Activated CD4-positive, alpha-beta T cell treated with anti-CD3 and anti-CD28 coated beads for 36 hours (primary cell): Measurements from ENCODE around the gene COL5A1. TPM values are rescaled to one million over a fixed set of nuclear protein-coding genes. Genes with fewer than 3 reads are reported as not detected.
"Not testable (repeated sequence)": the region's sequence is repeated elsewhere in the genome, so short reads cannot be mapped to it uniquely, and the experiment has no call there.

Experiments used
- ATAC-seq: fragments of 200-7000 bp; cut with Tn5 transposase; one replicate; pipeline ENCODE4 v1.10.0; 2021; ENCODE audit warnings: mild to moderate bottlenecking, moderate library complexity
- CTCF ChIA-PET: fragments of 350-600 bp; sonication (Branson Sonifier 250); formaldehyde crosslinking; loops from one replicate; lab custom pipeline; 2021; ENCODE audit warnings: antibody characterized with exemption; lab: Charles Lee
- POLR2A ChIA-PET: fragments of 350-600 bp; sonication (Branson Sonifier 250); formaldehyde crosslinking; loops from one replicate; lab custom pipeline; 2021; ENCODE audit warnings: antibody characterized with exemption, inconsistent platforms; lab: Charles Lee
- DNase-seq: peaks from one replicate; pipeline ENCODE4 v3.0.0-alpha.2; 2020
- H3K27ac Mint-ChIP-seq: one replicate; pipeline ENCODE4 v1.8.0; 2021; ENCODE audit warnings: mixed read lengths
- H3K27me3 Mint-ChIP-seq: one replicate; pipeline ENCODE4 v1.8.0; 2021; ENCODE audit warnings: mixed read lengths
- H3K36me3 Mint-ChIP-seq: one replicate; pipeline ENCODE4 v1.8.0; 2021; ENCODE audit warnings: low read depth, mixed read lengths
- H3K4me1 Mint-ChIP-seq: one replicate; pipeline ENCODE4 v1.8.0; 2021; ENCODE audit warnings: mixed read lengths
- H3K4me3 Mint-ChIP-seq: one replicate; pipeline ENCODE4 v1.8.0; 2021; ENCODE audit warnings: mild to moderate bottlenecking, moderate library complexity, mixed read lengths
- H3K9me3 Mint-ChIP-seq: one replicate; pipeline ENCODE4 v1.8.0; 2021; ENCODE audit warnings: low read depth, mixed read lengths
- intact Hi-C, 2 experiments: fragments of 100-400 bp; cut with DNase I in 1 of 2; cut with micrococcal nuclease in 1 of 2; formaldehyde crosslinking; loops; one replicate each; pipeline versions ENCODE4 v1.14.2 to v1.15.1; 2022 to 2024; cut with DNase I, micrococcal nuclease
- total RNA-seq, 2 experiments: library from RNA; stranded (reverse); gene quantifications; one replicate each; pipeline ENCODE4 v1.2.3, GENCODE V29; 2021

The COL5A1 gene
- total RNA-seq, 2 experiments from 2014 or later, result 0.07 to 0.16 TPM

DNA sequence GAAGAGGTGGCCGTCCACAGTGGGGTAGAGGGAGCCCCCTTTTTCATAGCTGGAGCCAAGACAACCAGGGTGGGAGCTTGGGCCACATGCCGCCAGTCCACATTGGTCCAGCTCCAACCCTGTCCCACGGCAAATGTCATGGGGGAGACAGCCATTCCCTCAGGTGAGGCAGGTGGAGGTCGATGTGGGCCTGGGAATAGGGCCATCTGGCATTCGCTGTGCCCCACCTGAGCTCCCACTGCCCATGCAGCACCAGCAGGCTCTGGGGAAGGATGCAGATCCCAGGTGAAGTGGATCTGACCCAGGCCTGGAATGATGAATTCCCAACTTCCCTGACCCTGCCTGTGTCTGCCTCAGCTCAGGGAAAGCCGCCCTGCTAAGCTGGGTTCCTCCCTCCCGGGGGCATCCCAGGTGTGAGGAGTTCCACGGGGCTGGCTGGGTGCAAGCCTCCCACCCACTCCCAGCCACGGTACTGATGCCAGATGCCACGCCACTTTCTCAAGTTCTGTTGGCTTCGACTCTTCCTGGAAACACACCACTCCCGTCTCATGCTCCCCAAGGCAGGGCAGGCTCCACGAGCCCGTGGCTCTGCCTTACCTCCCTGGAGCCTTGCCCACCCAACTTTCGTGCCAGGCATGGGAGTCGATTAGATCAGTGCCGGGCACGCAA lies 213.8 kb downstream of the COL5A1 start:
- Mint-ChIP-seq H3K27ac (no peak overlapping the region), H3K4me3 (no peak overlapping the region), H3K4me1 (peaks cover 17% of the 10 kb centered on the region), H3K27me3 (peaks cover 22% of the 10 kb centered on the region), H3K36me3 (no peaks in the 10 kb centered on the region), H3K9me3 (peaks cover 5% of the 10 kb centered on the region)
- ChIA-PET CTCF (no interaction called here), POLR2A (no interaction called here)
- intact Hi-C loops, result loop anchor here in 1 of 2 experiments (10.0 kb wide), 1 partner anchor 681 kb away; no protein-coding TSS in a partner anchor
- no peak for ATAC-seq
- no peak for DNase-seq

DNA sequence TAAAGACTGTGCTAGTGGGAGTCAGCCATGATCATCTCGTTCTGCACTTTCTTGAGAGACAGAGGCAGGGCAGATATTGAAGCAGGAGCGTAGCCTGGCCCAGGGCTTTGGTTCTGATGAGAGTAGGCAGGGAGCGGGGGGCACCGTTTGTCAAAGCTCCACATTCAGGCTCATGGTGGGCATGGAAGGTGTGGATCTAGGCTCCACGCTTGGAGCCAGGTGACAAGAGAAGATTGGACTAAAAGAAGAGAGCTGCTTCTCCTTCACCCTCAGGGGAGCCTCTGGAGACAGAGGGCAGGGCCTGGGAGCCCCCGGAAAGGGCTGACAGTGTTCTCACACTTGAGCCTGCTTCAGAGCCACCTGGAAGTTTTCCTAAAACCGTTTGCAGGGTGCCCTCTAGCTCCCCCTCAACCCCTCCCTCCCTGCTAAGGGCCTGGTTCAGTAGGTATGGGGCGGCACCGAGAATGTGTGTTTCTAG lies 214.3 kb downstream of the COL5A1 start:
- H3K27me3 Mint-ChIP-seq, result peaks cover 25% of the 10 kb centered on the region
- intact Hi-C loops, result loop anchor here in 1 of 2 experiments (10.0 kb wide), 1 partner anchor 681 kb away; no protein-coding TSS in a partner anchor
- peaks cover 17% of the 10 kb centered on the region for H3K4me1 Mint-ChIP-seq
- H3K4me3 Mint-ChIP-seq, result no peak overlapping the region
- no peak overlapping the region for H3K27ac Mint-ChIP-seq
- ChIA-PET POLR2A (no interaction called here), CTCF (no interaction called here)
- ATAC-seq (no peak), DNase-seq (no peak)
- no peaks in the 10 kb centered on the region for H3K36me3 Mint-ChIP-seq
- peaks cover 5% of the 10 kb centered on the region for H3K9me3 Mint-ChIP-seq

DNA sequence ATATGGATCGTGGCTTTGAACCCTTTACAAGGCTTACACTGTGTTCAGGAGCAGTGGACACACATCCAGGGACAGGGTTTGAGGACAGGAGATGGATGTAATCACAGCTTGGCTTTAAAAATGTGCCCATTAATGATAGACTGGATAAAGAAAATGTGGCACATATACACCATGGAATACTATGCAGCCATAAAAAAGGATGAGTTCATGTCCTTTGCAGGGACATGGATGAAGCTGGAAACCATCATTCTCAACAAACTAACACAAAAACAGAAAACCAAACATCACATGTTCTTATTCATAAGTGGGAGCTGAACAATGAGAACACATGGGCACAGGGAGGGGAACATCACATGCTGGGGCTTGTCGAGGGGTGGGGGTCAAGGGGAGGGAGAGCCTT lies 215.8 kb downstream of the COL5A1 start:
- H3K4me3 Mint-ChIP-seq, ATAC-seq, H3K36me3 Mint-ChIP-seq, POLR2A ChIA-PET, H3K9me3 Mint-ChIP-seq, H3K27ac Mint-ChIP-seq, DNase-seq: not testable (repeated sequence)
- Mint-ChIP-seq H3K4me1 (peaks cover 17% of the 10 kb centered on the region), H3K27me3 (peaks cover 25% of the 10 kb centered on the region)
- CTCF ChIA-PET, result interaction anchor here (0.9 to 1.7 kb wide), 2 partner anchors 17 to 160 kb away, joined by 3 to 7 read pairs; no protein-coding TSS in a partner anchor
- intact Hi-C loops, result loop anchor here in 1 of 2 experiments (10.0 kb wide), 1 partner anchor 683 kb away; no protein-coding TSS in a partner anchor

DNA sequence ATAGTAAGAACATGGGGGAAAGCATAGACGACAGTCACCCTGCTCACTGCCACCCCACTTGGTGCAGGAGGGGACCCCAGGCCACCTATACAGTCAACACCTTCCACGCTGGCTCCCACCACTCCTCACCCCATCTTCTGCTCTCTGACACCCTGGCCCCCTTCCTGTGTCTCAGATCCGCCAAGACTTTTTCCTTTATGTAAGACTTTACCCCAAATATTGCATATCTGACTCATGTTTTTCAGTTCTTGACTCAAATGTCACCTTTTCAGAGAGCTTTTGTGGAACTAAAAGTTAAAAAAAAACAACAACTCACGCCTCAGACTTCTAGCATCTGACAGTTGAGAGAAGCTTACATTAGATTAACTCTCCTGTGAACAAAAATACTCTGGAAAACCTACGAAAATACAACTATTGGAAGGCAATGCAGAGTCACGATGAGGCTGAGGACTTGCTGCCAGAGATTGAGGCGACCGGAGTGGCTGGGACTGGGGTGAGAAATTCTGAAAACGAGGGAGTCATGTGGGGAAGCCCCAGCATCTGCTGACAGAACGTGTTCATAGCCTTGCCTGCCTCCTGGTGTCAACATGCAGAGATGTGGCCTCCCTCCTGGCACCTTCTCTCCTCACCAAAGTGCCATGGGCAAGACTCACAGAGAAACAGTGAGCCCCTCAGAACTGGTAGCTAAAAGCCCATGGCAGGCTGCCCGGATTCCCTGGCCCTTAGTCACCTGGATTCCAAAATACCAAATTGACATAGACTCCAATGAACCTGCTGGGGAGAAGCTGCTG lies 216.6 kb downstream of the COL5A1 start:
- ChIA-PET POLR2A (no interaction called here), CTCF (interaction anchor here (0.7 to 1.7 kb wide), 4 partner anchors 18 to 161 kb away, joined by 3 to 7 read pairs (median 4); no protein-coding TSS in a partner anchor)
- Mint-ChIP-seq H3K36me3 (no peaks in the 10 kb centered on the region), H3K9me3 (peaks cover 5% of the 10 kb centered on the region), H3K27me3 (peaks cover 25% of the 10 kb centered on the region), H3K27ac (peak overlapping the region; percentile 89), H3K4me1 (peaks cover 17% of the 10 kb centered on the region), H3K4me3 (peak overlapping the region; percentile 19)
- peak; percentile 97 for ATAC-seq
- intact Hi-C loops, result loop anchor here (1.0 to 10.0 kb wide), 5 partner anchors 76 to 683 kb away; no protein-coding TSS in a partner anchor
- DNase-seq, result peak; percentile 82

DNA sequence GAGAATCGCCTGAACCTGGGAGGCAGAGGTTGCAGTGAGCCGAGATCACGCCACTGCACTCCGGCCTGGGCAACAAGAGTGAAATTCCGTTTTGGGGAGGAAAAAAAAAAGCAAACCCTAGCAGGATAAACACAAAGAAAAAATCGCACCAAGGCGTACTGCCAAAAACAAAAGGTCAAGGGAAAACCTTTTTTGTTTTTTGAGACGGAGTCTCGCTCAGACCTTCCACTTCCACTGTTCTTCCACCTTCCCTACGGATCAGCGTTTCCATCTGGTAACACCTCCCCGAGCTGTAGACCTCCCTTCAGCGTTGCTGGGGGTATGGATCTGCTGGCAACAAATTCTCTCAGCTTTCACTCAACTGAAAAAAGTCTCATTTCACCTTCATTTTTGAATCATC lies 218.9 kb downstream of the COL5A1 start:
- ATAC-seq (no peak), DNase-seq (no peak)
- Mint-ChIP-seq H3K27me3 (peaks cover 20% of the 10 kb centered on the region), H3K4me3 (no peak overlapping the region), H3K9me3 (peaks cover 5% of the 10 kb centered on the region), H3K4me1 (peaks cover 17% of the 10 kb centered on the region), H3K27ac (no peak overlapping the region), H3K36me3 (no peaks in the 10 kb centered on the region)
- ChIA-PET CTCF (interaction anchor here (0.9 kb wide), 1 partner anchor 14 kb away, joined by 3 read pairs; no protein-coding TSS in a partner anchor), POLR2A (no interaction called here)
- intact Hi-C loops, result no loop called here

DNA sequence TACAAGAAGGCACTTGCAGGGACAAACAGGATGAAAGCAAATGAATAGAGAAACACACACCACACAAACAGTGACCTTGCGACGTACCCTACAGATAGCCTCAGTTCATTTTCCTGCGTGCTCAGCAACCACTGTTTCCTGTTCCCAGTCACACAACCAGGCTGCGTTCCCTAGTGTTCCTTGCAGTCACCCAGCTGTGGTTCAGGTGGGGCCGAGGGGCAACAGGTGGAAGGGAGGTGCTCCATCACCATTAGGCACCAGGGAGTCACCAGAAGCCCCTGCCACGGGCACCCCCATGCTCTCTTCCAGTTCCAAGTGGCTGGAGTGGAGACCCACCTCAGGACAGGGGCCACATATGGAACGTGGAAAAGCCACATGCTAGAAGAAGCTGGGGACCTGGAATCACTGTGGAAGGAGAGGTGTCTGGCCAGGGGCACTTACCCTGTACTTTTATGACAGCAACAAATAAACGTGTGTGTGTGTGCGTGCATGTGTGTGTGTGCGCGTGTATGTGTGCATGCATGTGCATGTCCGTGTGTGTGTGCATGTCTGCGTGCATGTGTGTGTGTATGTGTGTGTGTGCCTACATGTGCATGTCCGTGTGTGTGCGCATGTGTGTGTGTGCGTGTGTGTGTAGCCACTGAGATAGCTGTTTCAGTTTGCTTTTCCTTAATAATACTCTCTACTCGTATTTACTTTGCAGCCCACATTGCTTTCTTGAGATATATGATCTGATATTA lies 220.2 kb downstream of the COL5A1 start:
- H3K27ac Mint-ChIP-seq, result no peak overlapping the region
- no peak for ATAC-seq
- H3K36me3 Mint-ChIP-seq, result no peaks in the 10 kb centered on the region
- ChIA-PET CTCF (no interaction called here), POLR2A (no interaction called here)
- H3K9me3 Mint-ChIP-seq, result peaks cover 5% of the 10 kb centered on the region
- intact Hi-C loops, result no loop called here
- DNase-seq, result no peak
- H3K4me1 Mint-ChIP-seq, result peaks cover 17% of the 10 kb centered on the region
- H3K27me3 Mint-ChIP-seq, result peaks cover 16% of the 10 kb centered on the region
- H3K4me3 Mint-ChIP-seq, result no peak overlapping the region

DNA sequence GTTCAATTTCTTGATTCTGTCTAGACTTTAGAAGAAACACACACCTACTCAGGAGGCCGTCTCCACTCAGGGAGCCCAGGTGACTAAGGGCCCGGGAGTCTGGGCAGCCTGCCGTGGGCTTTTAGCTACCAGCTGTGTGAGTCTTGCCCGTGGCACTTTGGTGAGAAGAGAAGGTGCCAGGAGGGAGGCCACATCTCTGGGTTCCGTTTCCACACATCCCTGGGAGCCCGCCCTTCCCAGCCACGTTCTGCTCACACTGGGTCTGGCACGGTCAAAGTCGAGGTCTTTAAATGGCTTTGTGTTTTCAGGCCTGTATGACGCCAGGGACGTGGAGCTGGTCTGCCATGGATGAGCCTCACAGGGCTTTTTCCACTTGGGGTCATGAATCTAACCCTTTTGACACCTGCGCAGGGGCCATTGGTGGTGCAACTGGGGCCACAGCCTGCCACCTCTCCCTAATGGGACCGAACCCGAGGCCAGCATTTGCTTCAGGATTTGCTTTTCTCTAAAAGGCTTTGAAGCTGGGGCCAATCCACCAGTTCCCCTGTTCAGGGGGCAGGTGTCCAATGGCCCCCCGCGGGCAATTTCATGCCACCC lies 221.8 kb downstream of the COL5A1 start:
- H3K36me3 Mint-ChIP-seq, result no peaks in the 10 kb centered on the region
- peaks cover 8% of the 10 kb centered on the region for H3K27me3 Mint-ChIP-seq
- no peak overlapping the region for H3K27ac Mint-ChIP-seq
- no peak overlapping the region for H3K4me3 Mint-ChIP-seq
- H3K4me1 Mint-ChIP-seq, result peaks cover 3% of the 10 kb centered on the region
- ChIA-PET POLR2A (no interaction called here), CTCF (no interaction called here)
- DNase-seq (no peak), ATAC-seq (no peak)
- intact Hi-C loops, result no loop called here
- H3K9me3 Mint-ChIP-seq, result peaks cover 2% of the 10 kb centered on the region

DNA sequence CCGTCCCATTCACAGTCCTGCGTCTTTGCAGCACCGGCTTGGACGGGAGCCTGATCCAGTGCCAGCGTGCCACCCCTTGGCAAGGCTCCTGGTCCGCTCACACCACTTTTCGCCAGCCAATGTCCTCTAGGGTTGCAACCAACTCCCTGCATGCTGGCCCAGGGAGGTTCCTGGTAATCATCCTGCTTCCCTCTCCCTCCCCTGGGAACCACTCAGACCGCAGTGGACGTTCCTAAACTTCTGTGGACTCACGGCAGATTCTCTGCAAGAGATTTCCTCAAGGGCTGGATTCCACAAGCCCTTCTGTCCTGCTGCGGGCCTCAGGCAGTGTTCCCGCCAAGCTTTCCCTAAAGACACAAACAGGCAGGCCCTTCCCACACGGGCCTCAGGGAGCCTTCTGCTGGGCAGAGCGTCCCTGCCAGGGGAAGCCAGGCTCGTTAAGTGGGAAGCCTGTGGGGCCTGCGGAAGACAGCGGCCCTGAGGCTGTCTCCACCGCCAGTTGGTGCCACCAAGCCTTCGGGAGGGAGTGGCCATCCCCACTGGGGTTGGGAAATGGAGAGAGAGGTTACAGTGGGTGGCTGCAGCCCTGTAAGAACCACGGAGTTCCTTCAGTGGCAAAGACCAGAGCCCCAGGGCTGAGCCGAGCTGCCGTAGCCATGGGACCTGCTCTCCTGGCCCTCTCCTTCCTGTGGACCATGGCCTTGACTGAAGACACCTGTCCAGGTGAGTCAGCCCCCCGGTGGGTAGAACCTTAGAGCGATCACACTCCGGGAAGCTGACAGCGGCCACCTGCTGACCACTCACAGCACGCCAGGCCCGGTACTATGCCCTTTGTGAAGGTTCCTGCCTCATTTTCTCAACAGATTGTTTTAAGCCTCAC lies 222.6 kb downstream of the COL5A1 start:
- DNase-seq, result no peak
- peaks cover 5% of the 10 kb centered on the region for H3K27me3 Mint-ChIP-seq
- CTCF ChIA-PET, result no interaction called here

DNA sequence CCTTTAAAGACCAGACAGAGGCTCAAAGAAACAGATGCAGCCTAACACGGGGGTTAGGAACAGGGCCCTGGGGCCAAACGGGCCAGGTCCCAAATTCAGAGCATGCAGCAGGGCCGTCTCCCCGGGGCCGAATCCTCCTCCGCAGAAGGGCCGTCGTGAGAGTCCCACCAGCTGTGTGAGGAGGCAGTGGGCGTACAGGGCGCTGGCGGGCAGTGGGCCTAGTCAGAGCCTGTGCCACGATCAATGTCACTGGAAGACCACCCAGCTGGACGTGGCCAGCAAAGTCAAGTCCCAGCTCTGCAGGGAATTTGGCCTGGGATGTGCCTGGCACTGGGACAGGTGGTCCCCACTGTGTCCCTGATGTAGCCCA lies 223.2 kb downstream of the COL5A1 start:
- H3K9me3 Mint-ChIP-seq, result peaks cover 2% of the 10 kb centered on the region
- no peak overlapping the region for H3K4me3 Mint-ChIP-seq
- POLR2A ChIA-PET, result no interaction called here
- H3K27ac Mint-ChIP-seq, result no peak overlapping the region
- no peaks in the 10 kb centered on the region for H3K36me3 Mint-ChIP-seq
- H3K4me1 Mint-ChIP-seq, result no peaks in the 10 kb centered on the region
- CTCF ChIA-PET, result no interaction called here
- DNase-seq (no peak), ATAC-seq (no peak)
- peaks cover 5% of the 10 kb centered on the region for H3K27me3 Mint-ChIP-seq
- intact Hi-C loops, result no loop called here

More for the DNA sequence above, 222.6 kb downstream of the COL5A1 start:
- Mint-ChIP-seq H3K27ac (no peak overlapping the region), H3K36me3 (no peaks in the 10 kb centered on the region), H3K9me3 (peaks cover 2% of the 10 kb centered on the region), H3K4me1 (no peaks in the 10 kb centered on the region), H3K4me3 (no peak overlapping the region)
- ATAC-seq, result no peak
- intact Hi-C loops, result no loop called here
- POLR2A ChIA-PET, result no interaction called here

DNA sequence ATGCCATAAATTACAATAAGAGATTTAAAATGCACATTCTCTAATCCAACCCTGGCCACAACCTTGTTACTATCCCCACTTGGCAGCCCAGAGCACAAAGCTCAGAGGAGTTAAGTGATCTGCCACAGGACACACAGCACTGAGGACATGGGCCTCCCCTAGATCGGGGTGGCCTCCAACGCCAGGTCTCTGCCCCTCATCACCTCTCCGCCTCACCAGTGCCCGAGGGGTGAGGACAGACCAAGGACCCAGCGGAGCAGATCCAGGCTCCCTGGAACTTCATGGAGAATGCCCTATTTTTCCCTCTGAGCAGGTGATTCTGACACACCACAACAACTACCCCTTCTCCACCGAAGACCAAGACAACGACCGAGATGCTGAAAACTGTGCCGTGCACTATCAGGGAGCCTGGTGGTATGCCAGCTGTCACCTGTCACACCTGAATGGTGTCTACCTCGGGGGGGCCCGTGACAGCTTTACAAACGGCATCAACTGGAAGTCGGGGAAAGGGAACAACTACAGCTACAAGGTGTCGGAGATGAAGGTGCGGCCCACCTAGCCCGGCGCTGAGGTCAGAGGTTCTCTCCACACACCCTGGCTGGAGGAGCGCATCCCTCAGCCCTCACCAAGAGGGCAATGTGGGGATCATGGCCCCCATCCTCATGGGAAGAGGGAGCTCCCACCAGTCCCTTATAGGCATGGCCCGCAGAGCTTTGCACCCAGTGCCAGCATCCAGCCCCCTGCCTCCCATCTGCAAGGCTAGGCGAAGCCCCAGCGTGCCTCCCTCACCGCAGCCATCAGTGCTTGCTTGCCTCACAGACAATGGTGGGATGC lies 226.5 kb downstream of the COL5A1 start:
- intact Hi-C loops, result no loop called here
- Mint-ChIP-seq H3K4me3 (no peak overlapping the region), H3K9me3 (no peaks in the 10 kb centered on the region), H3K27ac (no peak overlapping the region), H3K4me1 (no peaks in the 10 kb centered on the region), H3K27me3 (no peaks in the 10 kb centered on the region), H3K36me3 (no peaks in the 10 kb centered on the region)
- DNase-seq (no peak), ATAC-seq (no peak)
- CTCF ChIA-PET, result no interaction called here
- POLR2A ChIA-PET, result no interaction called here
